ENCODE data around the gene CBX8. TPM values are rescaled to one million over a fixed set of nuclear protein-coding genes. Genes with fewer than 3 reads are reported as not detected.

CBX8 gene
- total and polyA plus RNA-seq, 2 of the 8 experiments (the other 6 are each of a cell fraction or from before 2014, with no cell fraction given): 0.09 to 2.1 TPM

- no peaks in the 10 kb centered on the region for H3K79me1 ChIP-seq (ENCODE audit: low read depth, low read length)
- H3K36me3 ChIP-seq (ENCODE audit: control insufficient read depth in 2 of 4, insufficient read depth in 4 of 4, low read length in 3 of 4): peaks cover 0 to 16% (median 0%) of the 10 kb centered on the region in 4 experiments; a peak in 1 of 8 replicates
- H3K9ac ChIP-seq (replicated peaks in 1 of 4; ENCODE audit: extremely low read depth in 1 of 4, low read depth in 3 of 4, low read length in 3 of 4): no peak overlapping the region
- TF ChIP-seq EZH2 (IDR thresholded peaks at IDR 0.05; ENCODE audit: low read depth, low read length, severe bottlenecking): peak; percentile 82
- TF ChIP-seq RNF2 (IDR thresholded peaks at IDR 0.05; ENCODE audit: borderline replicate concordance, low read depth, low read length, missing control alignments, poor library complexity, severe bottlenecking): peak; percentile 56
- no peak for TF ChIP-seq POLR2AphosphoS5 (IDR thresholded peaks at IDR 0.05; ENCODE audit: low read depth, low read length)
- TF ChIP-seq NRF1 (IDR thresholded peaks at IDR 0.05; ENCODE audit: low read depth, low read length): no peak
- TF ChIP-seq ATF3 (IDR thresholded peaks at IDR 0.05; ENCODE audit: insufficient read depth, low read depth, low read length): no peak
- TF ChIP-seq CBX8 (IDR thresholded peaks at IDR 0.05; ENCODE audit: borderline replicate concordance, low read depth, low read length): peak; percentile 21; the same call in 1 of the 2 replicates
- peak; percentile 84 for TF ChIP-seq SUZ12 (IDR thresholded peaks at IDR 0.05; ENCODE audit: low read length)
- ChIA-PET POLR2A (ENCODE audit: partially characterized antibody) (interaction anchor here (0.9 to 7.6 kb wide), 13 partner anchors 9 to 152 kb away, joined by 3 to 111 read pairs (median 4); partner anchors contain the start of gene CBX8), CTCF (ENCODE audit: partially characterized antibody) (interaction anchor here (0.8 to 11.6 kb wide), 24 partner anchors 8 to 134 kb away, joined by 3 to 181 read pairs (median 8); partner anchors contain the start of gene CBX2)
- peaks cover 63 to 84% (median 81%) of the 10 kb centered on the region in 4 experiments for H3K27me3 ChIP-seq (replicated peaks in 1 of 4; ENCODE audit: control insufficient read depth in 3 of 4, extremely low read depth in 1 of 4, insufficient read depth in 3 of 4, low read length in 3 of 4)
- no peak overlapping the region for H4K5ac ChIP-seq (ENCODE audit: insufficient read length, low read depth, low read length)
- H3K14ac ChIP-seq (ENCODE audit: insufficient read length): no peak overlapping the region
- H4K91ac ChIP-seq (replicated peaks; ENCODE audit: insufficient read length, low read length): no peak overlapping the region
- peak overlapping the region in 1 of 4 experiments; percentile 57; a peak in 3 of 8 replicates for H3K4me3 ChIP-seq (ENCODE audit: extremely low read depth in 1 of 4, insufficient read depth in 2 of 4, low read depth in 3 of 4, low read length in 4 of 4)
- no peak overlapping the region for H2BK120ac ChIP-seq (replicated peaks; ENCODE audit: low read depth, low read length)
- peak overlapping the region; percentile 87; the same call in 1 of the 2 replicates for H4K8ac ChIP-seq (ENCODE audit: extremely low read depth, insufficient read depth, low read length)
- peak overlapping the region; percentile 55 to 77; a peak in 3 of 4 replicates for H3K4me2 ChIP-seq (ENCODE audit: insufficient read depth in 1 of 2, low read depth in 2 of 2, low read length in 2 of 2)
- no peaks in the 10 kb centered on the region for H3K79me2 ChIP-seq (ENCODE audit: control insufficient read depth in 1 of 2, insufficient read depth in 2 of 2, low read length in 2 of 2)
- no peak overlapping the region for H3K27ac ChIP-seq (ENCODE audit: low read depth, low read length)
- H3K18ac ChIP-seq (ENCODE audit: extremely low read depth, low read length): no peak overlapping the region; the same call in 1 of the 2 replicates
- H4K20me1 ChIP-seq (replicated peaks in 1 of 2; ENCODE audit: control insufficient read depth in 1 of 2, insufficient read depth in 2 of 2, low read length in 2 of 2): peaks cover 6 to 8% of the 10 kb centered on the region in 2 experiments
- H3K56ac ChIP-seq (replicated peaks; ENCODE audit: insufficient read length, low read depth, low read length): no peak overlapping the region
- no peak overlapping the region for H3K4ac ChIP-seq (replicated peaks; ENCODE audit: insufficient read length, low read depth, low read length)
- peaks cover 0 to 8% of the 10 kb centered on the region in 2 experiments; a peak in 2 of 4 replicates for H3K9me3 ChIP-seq (ENCODE audit: insufficient read depth in 2 of 2, low read depth in 1 of 2, low read length in 1 of 2)
- H2AFZ ChIP-seq (ENCODE audit: low read length): no peak overlapping the region
- H2AK5ac ChIP-seq (ENCODE audit: low read depth, low read length): no peak overlapping the region
- no peak overlapping the region for H2BK15ac ChIP-seq (ENCODE audit: low read length)
- H3K23me2 ChIP-seq (ENCODE audit: low read depth, low read length): peaks cover 15% of the 10 kb centered on the region; the same call in 1 of the 2 replicates
- 7% methylated on average over 22 of the region's 55 CpGs; no CpG with 5 or more reads in 1 of the 2 experiments for WGBS, 2 experiments (ENCODE audit: extremely low coverage in 1 of 2, insufficient coverage in 1 of 2, insufficient read length in 1 of 2, insufficient replicate concordance in 2 of 2, low coverage in 1 of 2, low lambda C conversion rate in 2 of 2, missing lambda C conversion rate in 1 of 2)
- no peak overlapping the region for H2BK5ac ChIP-seq (ENCODE audit: low read depth, low read length)
- peaks cover 3 to 39% (median 26%) of the 10 kb centered on the region in 4 experiments; a peak in 6 of 7 replicates for H3K4me1 ChIP-seq (replicated peaks in 1 of 4; ENCODE audit: control insufficient read depth in 3 of 4, insufficient read depth in 4 of 4, low read length in 3 of 4)
- FAIRE-seq: no peak
- peak overlapping the region; percentile 61; the same call in 1 of the 2 replicates for H2BK20ac ChIP-seq (ENCODE audit: low read length)
- H2BK12ac ChIP-seq (ENCODE audit: low read depth, low read length): peak overlapping the region; percentile 71; the same call in 1 of the 2 replicates
- H3K23ac ChIP-seq (ENCODE audit: insufficient read length): no peak overlapping the region
- DNase-seq (ENCODE audit: low read depth in 1 of 2, low spot score in 2 of 2): peak in 1 of 2 experiments; percentile 71
These were observed 44.7 kb upstream of the CBX8 start for GRCh38 chr17:79841369-79842135.

Data from H1 (cell line).